HEK293T (cell line): ENCODE data around the gene OSMR.

Source experiments
- CTBP1 ChIP-seq: fragments of 450-650 bp; IDR thresholded peaks from 2 replicates; pipeline ENCODE4 v1.6.1; 2016; ENCODE audit warnings: borderline replicate concordance
- ELF4 ChIP-seq: fragments of 450-650 bp; IDR thresholded peaks from 2 replicates; pipeline ENCODE4 v1.6.1; 2017; ENCODE audit warnings: antibody characterized with exemption
- HDGF ChIP-seq: fragments of 450-650 bp; IDR thresholded peaks from 2 replicates; pipeline ENCODE4 v1.6.1; 2017; ENCODE audit warnings: antibody characterized with exemption, borderline replicate concordance
- PKNOX1 ChIP-seq: fragments of 450-650 bp; IDR thresholded peaks from 2 replicates; pipeline ENCODE4 v1.6.1; 2016
- SP1 ChIP-seq: fragments of 450-650 bp; IDR thresholded peaks from 2 replicates; pipeline ENCODE4 v1.6.1; 2017
- TARDBP ChIP-seq: fragments of 450-650 bp; IDR thresholded peaks from 2 replicates; pipeline ENCODE4 v1.6.1; 2016

GRCh38 chr5:38867032-38867398 lies 21.2 kb downstream of the OSMR start:
- TF ChIP-seq PKNOX1 (no peak), TARDBP (no peak), ELF4 (no peak), SP1 (no peak), CTBP1 (no peak), HDGF (no peak)
